Measurements from ENCODE around the gene C19orf33.

Gene C19orf33

DNA sequence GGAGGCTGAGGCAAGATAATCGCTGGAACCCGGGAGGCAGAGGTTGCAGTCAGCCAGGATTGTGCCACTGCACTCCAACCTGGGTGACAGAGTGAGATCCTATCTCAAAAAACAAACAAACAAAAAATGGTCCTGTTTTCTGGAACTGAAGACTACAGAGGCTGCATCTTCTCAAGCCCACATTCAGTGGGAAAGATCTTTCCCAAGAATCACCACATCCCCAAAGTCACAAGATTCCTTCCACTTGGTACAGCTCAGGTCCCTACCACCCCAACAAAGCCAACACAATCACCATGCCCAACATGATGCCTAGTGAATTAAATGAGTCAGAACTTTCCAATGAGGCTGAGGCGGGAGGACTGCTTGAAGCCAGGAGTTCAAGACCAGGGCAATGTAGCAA lies 46.8 kb downstream of the C19orf33 start:
- TF ChIP-seq CTCF (IDR thresholded peaks at IDR 0.05; ENCODE audit: extremely low read depth, insufficient read depth, missing control alignments), result no peak
- no peak for DNase-seq (ENCODE audit: low spot score)
- in situ Hi-C loops (cut with MboI; ENCODE audit: low pct_unique_long_range_greater_than_20kb, low sequenced_read_pairs, unreplicated experiment), result no loop called here

GRCh38 chr19:38351865-38352395 lies 47.9 kb downstream of the C19orf33 start:
- in situ Hi-C loops (cut with MboI; ENCODE audit: low pct_unique_long_range_greater_than_20kb, low sequenced_read_pairs, unreplicated experiment), result no loop called here
- TF ChIP-seq CTCF (IDR thresholded peaks at IDR 0.05; ENCODE audit: extremely low read depth, insufficient read depth, missing control alignments), result no peak
- DNase-seq (ENCODE audit: low spot score), result no peak

- TF ChIP-seq CTCF (IDR thresholded peaks at IDR 0.05; ENCODE audit: extremely low read depth, insufficient read depth, missing control alignments), result no peak
- no peak for DNase-seq (ENCODE audit: low spot score)
- in situ Hi-C loops (cut with MboI; ENCODE audit: low pct_unique_long_range_greater_than_20kb, low sequenced_read_pairs, unreplicated experiment), result no loop called here
These were observed 48.6 kb downstream of the C19orf33 start for GRCh38 chr19:38352611-38353010.

Data from GM13977 (cell line).